ENCODE measurements around the gene PLCG2.
"Not testable (repeated sequence)": the region's sequence is repeated elsewhere in the genome, so short reads cannot be mapped to it uniquely, and the experiment has no call there.

The PLCG2 gene

DNA sequence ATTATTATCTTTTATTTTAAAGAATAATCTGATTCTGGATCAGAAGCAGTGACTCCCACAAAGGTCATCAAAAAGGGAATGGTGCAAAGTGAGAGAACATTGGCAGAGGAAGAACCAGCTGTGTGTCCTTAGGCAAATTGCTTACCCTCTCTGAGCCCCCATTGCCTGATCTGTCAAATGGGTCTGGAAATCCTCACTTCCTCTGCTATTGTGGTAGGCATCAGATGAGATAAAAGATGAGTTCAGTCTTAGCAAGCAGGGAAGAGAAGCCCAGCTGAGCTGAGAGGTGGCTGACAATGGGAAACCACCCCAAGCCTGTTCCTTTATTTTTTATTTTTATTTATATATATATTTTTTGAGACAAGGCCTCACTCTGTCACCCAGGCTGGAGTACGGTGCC lies 24.2 kb upstream of the PLCG2 start:
- DNase-seq (ENCODE audit: low spot score): no peak

- no peak for DNase-seq (ENCODE audit: low spot score)
Measured at GRCh38 chr16:81755915-81756614, 23.0 kb upstream of the PLCG2 start.

- DNase-seq (ENCODE audit: low spot score): no peak
Measured at GRCh38 chr16:81756615-81757356, 22.3 kb upstream of the PLCG2 start.

GRCh38 chr16:81758376-81758775 lies 20.7 kb upstream of the PLCG2 start:
- DNase-seq (ENCODE audit: low spot score): peak; percentile 63

- not testable (repeated sequence) for DNase-seq (ENCODE audit: low spot score)
Measured at GRCh38 chr16:81762322-81762721, 16.8 kb upstream of the PLCG2 start.

GRCh38 chr16:81765111-81765919 lies 13.8 kb upstream of the PLCG2 start:
- no peak for DNase-seq (ENCODE audit: low spot score)

GRCh38 chr16:81765969-81766368 lies 13.1 kb upstream of the PLCG2 start:
- DNase-seq (ENCODE audit: low spot score): no peak

- peak; percentile 71 for DNase-seq (ENCODE audit: low spot score)
Measured at GRCh38 chr16:81767987-81768592, 11.0 kb upstream of the PLCG2 start.

DNA sequence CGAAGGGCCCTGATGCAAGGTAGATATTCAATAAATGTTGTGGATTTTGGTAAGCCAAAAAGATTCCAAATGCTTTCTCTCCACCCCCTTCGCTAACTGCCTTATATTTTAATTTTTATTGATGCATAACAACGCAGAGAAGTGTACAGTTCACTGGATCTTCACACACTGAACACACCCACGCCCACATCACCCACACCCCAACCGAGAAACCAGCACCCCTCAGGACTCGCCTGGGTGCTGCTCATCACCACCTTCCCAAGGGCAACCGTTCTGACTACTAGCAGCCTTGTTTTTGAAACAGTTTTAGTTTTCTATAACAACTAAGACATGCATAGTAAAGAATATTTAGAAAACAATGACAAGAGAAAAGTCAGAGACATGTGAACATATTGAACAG lies 9.1 kb upstream of the PLCG2 start:
- no peak for DNase-seq (ENCODE audit: low spot score)

DNA sequence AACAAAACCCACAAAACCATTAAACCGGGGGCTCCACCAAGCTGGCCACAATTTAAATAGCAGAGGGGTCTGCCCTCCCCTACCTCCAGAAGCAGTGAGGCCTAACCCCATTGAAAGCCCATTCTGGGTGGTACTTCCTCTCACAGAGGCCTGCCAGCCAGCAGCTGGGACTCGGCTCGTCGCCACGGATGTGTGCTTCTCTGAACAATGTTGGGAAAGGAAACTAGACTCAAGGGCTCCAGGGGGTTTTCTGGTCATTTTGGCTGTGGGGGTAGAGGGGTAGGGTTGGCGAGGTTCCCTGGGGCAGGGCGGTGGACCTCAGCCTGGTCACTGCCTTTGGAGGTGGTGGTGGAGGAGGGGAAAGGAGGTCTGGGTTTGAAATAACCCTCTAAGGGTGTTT lies 4.7 kb upstream of the PLCG2 start:
- no peak for DNase-seq (ENCODE audit: low spot score)

DNA sequence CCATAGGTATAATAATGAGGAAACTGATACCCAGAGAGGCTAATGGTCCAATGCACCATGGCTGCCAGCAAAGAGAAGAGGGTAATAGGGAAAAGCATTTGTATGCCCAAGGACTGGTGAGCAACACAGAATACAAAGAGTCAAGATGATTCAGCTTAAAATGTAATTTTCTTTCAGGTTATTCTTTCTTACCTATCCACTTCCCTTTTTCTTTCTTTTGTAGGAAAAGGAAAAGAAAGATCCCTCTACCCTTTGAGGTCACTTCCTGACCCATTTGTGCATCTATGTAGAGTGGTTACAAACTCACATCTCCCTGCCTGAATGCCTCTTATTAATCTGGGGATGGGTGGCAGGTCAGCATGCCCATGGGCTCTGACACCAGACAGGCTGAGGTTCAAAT lies 3.5 kb upstream of the PLCG2 start:
- no peak for DNase-seq (ENCODE audit: low spot score)

DNA sequence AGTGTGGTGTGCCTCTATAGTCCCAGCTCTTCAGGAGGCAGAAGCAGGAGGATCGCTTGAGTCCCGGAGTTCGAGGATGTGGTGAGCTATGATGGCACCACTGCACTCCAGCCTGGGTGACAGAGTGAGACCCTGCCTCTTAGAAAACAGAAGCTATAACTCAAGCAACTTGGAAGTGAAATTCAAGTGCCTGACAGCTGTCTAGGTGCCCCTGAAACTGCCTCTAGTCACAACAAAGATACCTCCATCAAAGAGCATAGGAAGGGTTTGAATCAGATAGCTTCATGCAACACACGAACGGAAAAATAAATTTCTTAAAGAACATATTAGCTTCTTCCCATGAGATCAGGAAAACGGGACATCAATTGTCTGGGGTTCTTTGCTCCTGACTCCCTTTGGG lies 860 bp upstream of the PLCG2 start:
- no peak for DNase-seq (ENCODE audit: low spot score)

- no peak for DNase-seq (ENCODE audit: low spot score)
Measured at GRCh38 chr16:81779536-81780320, 637 bp downstream of the PLCG2 start.

- DNase-seq (ENCODE audit: low spot score): no peak
Measured at GRCh38 chr16:81780350-81780749, 1.3 kb downstream of the PLCG2 start.

DNA sequence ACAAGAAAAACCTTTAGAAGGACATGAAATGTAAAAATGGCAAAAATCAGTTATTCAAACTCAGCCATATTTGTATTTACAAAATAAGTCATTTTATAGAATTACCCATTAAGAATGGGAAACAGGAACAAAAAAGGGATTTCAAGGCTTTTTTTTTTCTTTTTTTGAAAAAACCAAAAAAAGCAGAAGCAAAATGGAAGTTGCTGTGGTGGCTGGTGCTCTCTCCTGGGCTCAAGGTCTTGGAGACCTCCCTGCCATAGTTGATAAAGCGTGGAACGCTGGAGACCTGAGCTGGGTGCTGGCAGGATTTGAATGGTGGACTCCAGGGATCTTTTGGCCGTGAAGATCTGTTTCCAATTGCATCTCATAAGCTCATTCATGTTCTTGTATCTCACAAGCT lies 3.1 kb downstream of the PLCG2 start:
- DNase-seq (ENCODE audit: low spot score): no peak

DNA sequence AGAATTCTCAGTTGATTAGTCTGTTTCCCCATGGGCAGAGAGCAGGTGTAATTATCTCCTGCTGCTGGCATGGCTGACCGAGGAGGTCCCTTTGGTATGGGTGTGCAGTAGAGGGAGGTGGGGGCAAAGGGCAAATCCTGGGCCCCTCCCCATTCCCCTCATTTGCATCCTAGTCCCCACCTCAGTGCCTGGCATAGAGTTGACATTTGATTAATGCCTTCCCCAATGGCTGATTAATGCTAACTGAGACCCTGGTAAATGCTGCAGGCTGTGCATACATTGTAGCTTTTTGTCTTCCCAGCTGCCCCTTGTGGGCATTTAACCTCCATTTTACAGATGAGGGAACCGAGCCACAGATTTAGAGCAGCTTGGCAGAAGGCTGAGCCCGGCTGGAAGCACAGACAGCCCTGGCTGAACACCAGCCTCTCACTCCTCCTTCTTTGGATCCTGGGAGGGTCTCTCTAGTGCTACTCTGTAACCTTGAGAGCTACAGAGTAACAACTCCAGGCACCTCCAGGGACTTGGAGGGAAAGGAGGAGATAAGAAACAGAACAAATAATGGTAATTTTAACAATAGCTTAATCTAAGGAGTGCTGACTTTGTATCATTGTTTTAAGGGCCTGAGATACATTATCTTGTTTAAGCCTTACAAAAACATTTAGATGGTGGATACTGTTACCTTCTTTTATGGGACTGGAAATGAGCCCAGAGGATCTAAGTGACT lies 5.1 kb downstream of the PLCG2 start:
- DNase-seq (ENCODE audit: low spot score): no peak

DNA sequence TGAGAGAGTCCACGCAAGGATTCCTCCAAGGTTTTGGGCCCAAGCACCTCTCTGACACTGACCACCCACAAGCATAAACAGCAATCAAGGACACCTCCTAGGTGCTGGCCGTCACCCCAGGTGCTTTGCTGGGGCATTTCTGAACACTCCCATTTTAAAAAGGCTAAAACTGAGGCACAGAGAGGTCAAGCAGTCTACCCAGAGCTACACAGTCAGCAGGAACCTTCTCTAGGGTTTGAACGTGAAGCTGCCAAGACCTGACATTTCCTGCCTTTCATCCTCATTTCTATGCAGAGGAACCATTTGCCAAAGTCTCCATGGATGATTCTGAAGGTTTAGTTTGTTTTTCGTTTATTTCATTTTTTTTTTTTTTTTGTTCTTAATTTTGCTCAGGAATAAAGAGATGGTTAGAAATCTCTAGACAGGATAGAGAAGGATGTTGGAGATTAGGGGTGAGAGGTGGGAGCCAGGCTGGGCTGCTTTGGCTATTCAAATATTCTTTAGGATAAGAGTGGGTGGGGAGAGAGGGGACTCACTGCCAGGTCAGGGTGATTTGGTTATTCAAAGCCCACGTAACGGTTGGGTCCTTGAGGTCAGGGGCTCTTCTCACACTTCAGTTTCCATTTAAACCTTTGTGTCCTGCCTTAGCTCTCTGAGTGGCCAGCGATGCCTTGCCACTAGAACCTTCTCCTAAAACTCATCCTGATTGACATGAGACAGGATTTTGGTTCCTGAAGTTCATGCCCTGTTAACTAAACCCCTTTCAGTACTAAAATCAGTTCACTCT lies 6.2 kb downstream of the PLCG2 start:
- DNase-seq (ENCODE audit: low spot score): no peak

DNA sequence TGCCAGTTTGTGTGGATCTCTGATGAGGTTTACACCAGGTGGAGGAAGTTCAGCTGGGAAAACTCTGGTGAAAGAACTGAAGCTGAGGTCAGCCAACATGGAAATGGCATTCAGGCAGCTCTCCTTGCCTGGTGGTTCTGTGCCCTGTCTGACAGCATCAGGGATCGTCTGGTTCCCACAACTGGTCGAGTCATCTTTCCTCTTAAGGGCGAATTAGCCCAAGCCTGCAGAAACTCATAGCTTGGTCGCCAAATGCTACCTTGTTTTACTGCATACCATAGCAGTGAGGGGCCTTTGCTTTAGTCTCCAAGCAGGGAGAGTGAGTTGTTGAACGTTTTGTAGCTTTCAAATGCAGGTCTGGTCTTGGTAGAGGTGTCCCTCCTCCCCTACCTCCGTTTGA lies 7.2 kb downstream of the PLCG2 start:
- no peak for DNase-seq (ENCODE audit: low spot score)

DNA sequence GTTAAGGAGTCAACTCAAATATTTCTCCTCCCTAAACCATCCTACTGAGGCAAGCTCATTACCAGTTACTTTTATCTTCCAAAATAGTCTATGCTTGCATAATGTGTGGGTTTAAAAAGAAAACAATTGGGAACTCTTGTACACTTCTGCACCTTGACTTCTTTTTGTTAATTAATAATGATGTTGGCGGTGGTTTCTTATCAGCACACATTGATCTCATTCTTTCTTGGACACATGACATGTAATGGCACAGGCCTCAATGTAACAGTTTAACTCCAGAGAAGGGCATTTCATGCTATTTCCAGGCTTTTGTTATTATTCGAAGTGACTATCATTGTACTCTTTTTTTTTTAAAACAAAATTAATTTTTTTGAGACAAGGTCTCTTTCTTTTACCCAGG lies 7.8 kb downstream of the PLCG2 start:
- DNase-seq (ENCODE audit: low spot score): no peak

- DNase-seq (ENCODE audit: low spot score): no peak
Measured at GRCh38 chr16:81787659-81788058, 8.6 kb downstream of the PLCG2 start.
